Activated CD4-positive, alpha-beta T cell treated with anti-CD3 and anti-CD28 coated beads for 36 hours (primary cell): ENCODE results near the gene INSRR. TPM values are rescaled to one million over a fixed set of nuclear protein-coding genes. Genes with fewer than 3 reads are reported as not detected.

Experiments used
- ATAC-seq: fragments of 200-7000 bp; cut with Tn5 transposase; one replicate; pipeline ENCODE4 v1.10.0; 2021; ENCODE audit warnings: mild to moderate bottlenecking, moderate library complexity
- CTCF ChIA-PET: fragments of 350-600 bp; sonication (Branson Sonifier 250); formaldehyde crosslinking; loops from one replicate; lab custom pipeline; 2021; ENCODE audit warnings: antibody characterized with exemption; lab: Charles Lee
- POLR2A ChIA-PET: fragments of 350-600 bp; sonication (Branson Sonifier 250); formaldehyde crosslinking; loops from one replicate; lab custom pipeline; 2021; ENCODE audit warnings: antibody characterized with exemption, inconsistent platforms; lab: Charles Lee
- DNase-seq: peaks from one replicate; pipeline ENCODE4 v3.0.0-alpha.2; 2020
- H3K27ac Mint-ChIP-seq: one replicate; pipeline ENCODE4 v1.8.0; 2021; ENCODE audit warnings: mixed read lengths
- H3K27me3 Mint-ChIP-seq: one replicate; pipeline ENCODE4 v1.8.0; 2021; ENCODE audit warnings: mixed read lengths
- H3K36me3 Mint-ChIP-seq: one replicate; pipeline ENCODE4 v1.8.0; 2021; ENCODE audit warnings: low read depth, mixed read lengths
- H3K4me1 Mint-ChIP-seq: one replicate; pipeline ENCODE4 v1.8.0; 2021; ENCODE audit warnings: mixed read lengths
- H3K4me3 Mint-ChIP-seq: one replicate; pipeline ENCODE4 v1.8.0; 2021; ENCODE audit warnings: mild to moderate bottlenecking, moderate library complexity, mixed read lengths
- H3K9me3 Mint-ChIP-seq: one replicate; pipeline ENCODE4 v1.8.0; 2021; ENCODE audit warnings: low read depth, mixed read lengths
- intact Hi-C, 2 experiments: fragments of 100-400 bp; cut with DNase I in 1 of 2; cut with micrococcal nuclease in 1 of 2; formaldehyde crosslinking; loops; one replicate each; pipeline versions ENCODE4 v1.14.2 to v1.15.1; 2022 to 2024; cut with DNase I, micrococcal nuclease
- total RNA-seq, 2 experiments: library from RNA; stranded (reverse); gene quantifications; one replicate each; pipeline ENCODE4 v1.2.3, GENCODE V29; 2021

INSRR gene
- total RNA-seq, 2 experiments from 2014 or later = 0.14 to 0.18 TPM

DNA sequence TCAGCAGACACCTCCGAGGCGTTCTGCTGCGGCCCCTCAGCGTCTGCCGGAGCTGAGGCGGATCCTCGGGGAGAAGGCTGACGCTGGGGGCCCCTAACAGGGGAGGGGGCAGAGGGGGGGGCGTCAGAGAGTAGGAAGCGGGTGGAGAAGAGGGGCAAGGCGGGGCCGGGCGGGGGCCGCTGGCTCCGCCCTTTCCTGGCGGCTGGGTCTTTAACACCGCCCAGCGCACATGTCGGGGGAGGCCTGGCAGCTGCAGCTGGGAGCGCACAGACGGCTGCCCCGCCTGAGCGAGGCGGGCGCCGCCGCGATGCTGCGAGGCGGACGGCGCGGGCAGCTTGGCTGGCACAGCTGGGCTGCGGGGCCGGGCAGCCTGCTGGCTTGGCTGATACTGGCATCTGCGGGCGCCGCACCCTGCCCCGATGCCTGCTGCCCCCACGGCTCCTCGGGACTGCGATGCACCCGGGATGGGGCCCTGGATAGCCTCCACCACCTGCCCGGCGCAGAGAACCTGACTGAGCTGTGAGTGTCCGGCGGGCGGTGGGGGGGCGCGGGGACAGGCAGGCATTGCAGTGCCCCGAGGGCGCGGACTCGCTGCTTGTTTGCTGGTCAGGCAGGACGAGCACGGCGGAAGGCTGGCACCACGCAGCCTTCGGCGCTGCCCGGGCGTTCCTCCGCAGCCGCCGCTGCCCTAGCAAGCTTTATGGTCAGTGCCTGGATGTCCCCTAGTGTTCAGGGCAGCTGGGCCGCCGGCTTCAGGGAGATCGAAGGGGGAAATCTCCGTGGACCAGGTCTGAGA, 1.9 kb upstream of the INSRR start, which contains the start of gene NTRK1:
TSS of gene NTRK1 (plus strand) at position 238 of the 796 bp plus-strand sequence. CDS start at position 308, 70 bp downstream.
- peaks cover 29% of the 10 kb centered on the region for H3K4me1 Mint-ChIP-seq
- ChIA-PET POLR2A (interaction anchor here (0.6 to 2.0 kb wide), 5 partner anchors 45 to 158 kb away, joined by 3 to 7 read pairs (median 4); no protein-coding TSS in a partner anchor), CTCF (interaction anchor here (0.5 to 6.7 kb wide), 36 partner anchors 11 to 350 kb away, joined by 3 to 109 read pairs (median 5); partner anchors contain the start of genes ISG20L2, METTL25B, MRPL24 and PRCC)
- no peaks in the 10 kb centered on the region for H3K36me3 Mint-ChIP-seq
- intact Hi-C loops = loop anchor here (1.0 to 5.0 kb wide), 10 partner anchors 22 to 174 kb away; partner anchors contain the start of gene SH2D2A (in 1 of the 2)
- H3K4me3 Mint-ChIP-seq = peak within 1 kb of the TSS; percentile 56
- DNase-seq (peak; percentile 76), ATAC-seq (peak; percentile 63)
- no peaks in the 10 kb centered on the region for H3K9me3 Mint-ChIP-seq
- H3K27me3 Mint-ChIP-seq = peaks cover 45% of the 10 kb centered on the region
- H3K27ac Mint-ChIP-seq = no peak within 1 kb of the TSS

- intact Hi-C loops = loop anchor here (1.0 to 5.0 kb wide), 10 partner anchors 21 to 173 kb away; partner anchors contain the start of gene SH2D2A (in 1 of the 2)
- Mint-ChIP-seq H3K27ac (no peak overlapping the region), H3K27me3 (peaks cover 45% of the 10 kb centered on the region), H3K36me3 (no peaks in the 10 kb centered on the region), H3K4me1 (peaks cover 25% of the 10 kb centered on the region), H3K9me3 (no peaks in the 10 kb centered on the region), H3K4me3 (peak overlapping the region; percentile 56)
- ATAC-seq (peak; percentile 47), DNase-seq (peak; percentile 77)
- CTCF ChIA-PET = interaction anchor here (0.5 to 6.7 kb wide), 46 partner anchors 11 to 350 kb away, joined by 3 to 109 read pairs (median 5); partner anchors contain the start of genes ISG20L2, METTL25B, MRPL24 and PRCC
- POLR2A ChIA-PET = interaction anchor here (1.0 to 2.0 kb wide), 5 partner anchors 46 to 134 kb away, joined by 3 to 7 read pairs (median 4); no protein-coding TSS in a partner anchor
These were observed 1.3 kb upstream of the INSRR start for GRCh38 chr1:156860113-156860627.

DNA sequence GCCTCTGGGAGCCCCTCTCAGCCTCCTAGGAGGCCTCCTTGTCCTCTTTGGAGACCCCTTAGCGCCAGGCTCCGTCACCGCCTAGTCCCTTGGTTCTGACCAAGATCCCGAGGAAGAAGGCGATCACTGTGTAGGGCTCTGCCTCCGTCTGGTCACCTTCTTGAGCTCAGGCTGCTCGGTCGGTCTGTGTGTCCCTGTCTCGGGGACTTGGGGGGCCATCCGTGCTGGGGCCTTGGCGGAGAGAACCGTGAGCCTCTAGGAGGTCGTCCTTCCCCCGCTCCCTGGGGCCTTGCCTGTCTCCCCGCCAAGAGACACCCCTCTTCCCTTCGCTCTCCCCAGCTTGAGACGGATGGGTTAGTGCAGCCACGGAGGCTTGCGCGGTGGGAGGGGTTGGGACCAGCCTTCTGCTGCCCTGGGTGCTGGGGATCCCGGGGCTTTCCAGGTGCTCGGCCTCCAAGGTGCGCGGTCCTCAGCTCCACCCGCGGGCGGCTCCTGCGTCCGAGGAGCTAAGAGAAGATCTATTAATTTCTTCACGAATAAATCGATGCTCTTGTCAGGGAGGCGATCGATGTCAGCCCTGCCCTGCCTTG, 701 bp upstream of the INSRR start:
- peaks cover 25% of the 10 kb centered on the region for H3K4me1 Mint-ChIP-seq
- peak overlapping the region; percentile 56 for H3K4me3 Mint-ChIP-seq
- intact Hi-C loops = loop anchor here (1.0 to 5.0 kb wide), 10 partner anchors 20 to 172 kb away; partner anchors contain the start of gene SH2D2A (in 1 of the 2)
- POLR2A ChIA-PET = interaction anchor here (0.7 to 2.0 kb wide), 7 partner anchors 46 to 134 kb away, joined by 3 to 7 read pairs (median 3); no protein-coding TSS in a partner anchor
- no peak overlapping the region for H3K27ac Mint-ChIP-seq
- H3K9me3 Mint-ChIP-seq = no peaks in the 10 kb centered on the region
- peaks cover 48% of the 10 kb centered on the region for H3K27me3 Mint-ChIP-seq
- DNase-seq = peak; percentile 37
- H3K36me3 Mint-ChIP-seq = no peaks in the 10 kb centered on the region
- ATAC-seq = no peak
- CTCF ChIA-PET = interaction anchor here (0.6 to 6.7 kb wide), 42 partner anchors 11 to 297 kb away, joined by 3 to 109 read pairs (median 5); partner anchors contain the start of genes ISG20L2, METTL25B, MRPL24 and NAXE

- Mint-ChIP-seq H3K27me3 (peaks cover 42% of the 10 kb centered on the region), H3K4me3 (no peak overlapping the region), H3K36me3 (no peaks in the 10 kb centered on the region), H3K27ac (no peak overlapping the region), H3K9me3 (no peaks in the 10 kb centered on the region), H3K4me1 (peaks cover 22% of the 10 kb centered on the region)
- ChIA-PET POLR2A (interaction anchor here (0.6 to 1.3 kb wide), 2 partner anchors 36 to 59 kb away, joined by 3 read pairs; no protein-coding TSS in a partner anchor), CTCF (interaction anchor here (0.5 to 6.7 kb wide), 15 partner anchors 9 to 169 kb away, joined by 3 to 86 read pairs (median 8); partner anchors contain the start of genes ISG20L2 and METTL25B)
- intact Hi-C loops = no loop called here
- ATAC-seq (no peak), DNase-seq (no peak)
These were observed 361 bp downstream of the INSRR start for GRCh38 chr1:156858555-156858956.

DNA sequence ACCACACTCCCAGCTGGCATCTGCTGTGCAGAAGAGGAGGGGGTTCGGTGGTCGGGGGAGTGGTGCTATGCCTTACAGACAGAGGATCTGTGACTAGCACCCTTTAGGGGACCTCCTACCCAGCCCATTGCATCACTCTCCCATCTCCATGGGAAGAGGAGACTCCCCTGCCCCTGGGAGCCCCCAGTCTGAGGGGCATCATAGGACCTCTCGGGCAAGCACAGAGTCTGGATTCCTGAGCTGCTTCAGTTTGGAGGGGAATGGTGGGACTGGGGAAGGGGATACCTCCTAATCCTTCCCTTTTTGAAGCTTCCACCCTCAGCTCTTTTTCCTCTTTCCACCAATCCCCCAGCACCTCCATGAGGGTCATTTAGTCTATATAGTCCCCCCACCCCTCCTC, 1.4 kb downstream of the INSRR start:
- intact Hi-C loops = no loop called here
- H3K4me3 Mint-ChIP-seq = no peak overlapping the region
- POLR2A ChIA-PET = interaction anchor here (0.7 kb wide), 1 partner anchor 110 kb away, joined by 3 read pairs; no protein-coding TSS in a partner anchor
- H3K4me1 Mint-ChIP-seq = peaks cover 12% of the 10 kb centered on the region
- no peaks in the 10 kb centered on the region for H3K36me3 Mint-ChIP-seq
- H3K27ac Mint-ChIP-seq = no peak overlapping the region
- DNase-seq (no peak), ATAC-seq (no peak)
- no peaks in the 10 kb centered on the region for H3K9me3 Mint-ChIP-seq
- H3K27me3 Mint-ChIP-seq = peaks cover 36% of the 10 kb centered on the region
- CTCF ChIA-PET = interaction anchor here (0.6 to 6.7 kb wide), 9 partner anchors 8 to 455 kb away, joined by 3 to 86 read pairs (median 4); partner anchors contain the start of genes ISG20L2 and METTL25B

DNA sequence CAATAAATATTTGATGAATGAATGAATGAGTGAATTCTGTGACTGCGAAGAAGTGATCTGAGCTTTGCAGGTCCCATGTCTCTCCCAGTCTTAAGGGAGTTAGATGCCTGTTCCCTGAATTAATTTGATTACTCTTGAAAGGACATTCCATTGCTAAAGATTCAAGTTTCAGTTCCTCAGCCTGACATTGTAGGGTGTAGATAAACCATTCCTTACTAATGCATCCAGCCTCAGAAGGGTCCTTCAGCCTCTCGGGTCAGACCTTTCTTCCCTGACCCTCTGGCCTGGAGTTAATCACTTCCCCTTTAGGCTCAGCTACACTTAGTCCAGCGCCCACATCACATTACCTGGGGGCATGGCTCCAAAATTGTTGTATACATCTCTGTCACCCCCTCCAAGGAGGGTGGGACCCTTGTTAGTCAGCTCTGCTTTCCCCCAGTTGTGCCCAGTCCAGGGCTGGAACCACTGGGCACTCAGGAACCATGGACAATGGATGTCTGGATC, 2.6 kb downstream of the INSRR start:
- POLR2A ChIA-PET = no interaction called here
- intact Hi-C loops = no loop called here
- no peaks in the 10 kb centered on the region for H3K36me3 Mint-ChIP-seq

GRCh38 chr1:156854634-156855033, 4.3 kb downstream of the INSRR start:
- Mint-ChIP-seq H3K36me3 (no peaks in the 10 kb centered on the region), H3K27me3 (peaks cover 20% of the 10 kb centered on the region), H3K9me3 (no peaks in the 10 kb centered on the region), H3K4me1 (peaks cover 1% of the 10 kb centered on the region), H3K27ac (no peak overlapping the region), H3K4me3 (no peak overlapping the region)
- intact Hi-C loops = no loop called here
- ChIA-PET POLR2A (no interaction called here), CTCF (interaction anchor here (0.6 to 1.3 kb wide), 4 partner anchors 16 to 135 kb away, joined by 3 to 5 read pairs (median 4); no protein-coding TSS in a partner anchor)
- DNase-seq (no peak), ATAC-seq (no peak)

More for the DNA sequence above, 2.6 kb downstream of the INSRR start:
- Mint-ChIP-seq H3K4me1 (peaks cover 6% of the 10 kb centered on the region), H3K4me3 (no peak overlapping the region), H3K27ac (no peak overlapping the region), H3K9me3 (no peaks in the 10 kb centered on the region), H3K27me3 (peaks cover 26% of the 10 kb centered on the region)
- DNase-seq = no peak
- CTCF ChIA-PET = interaction anchor here (0.7 to 3.1 kb wide), 6 partner anchors 15 to 230 kb away, joined by 3 to 20 read pairs (median 3); no protein-coding TSS in a partner anchor
- ATAC-seq = no peak

DNA sequence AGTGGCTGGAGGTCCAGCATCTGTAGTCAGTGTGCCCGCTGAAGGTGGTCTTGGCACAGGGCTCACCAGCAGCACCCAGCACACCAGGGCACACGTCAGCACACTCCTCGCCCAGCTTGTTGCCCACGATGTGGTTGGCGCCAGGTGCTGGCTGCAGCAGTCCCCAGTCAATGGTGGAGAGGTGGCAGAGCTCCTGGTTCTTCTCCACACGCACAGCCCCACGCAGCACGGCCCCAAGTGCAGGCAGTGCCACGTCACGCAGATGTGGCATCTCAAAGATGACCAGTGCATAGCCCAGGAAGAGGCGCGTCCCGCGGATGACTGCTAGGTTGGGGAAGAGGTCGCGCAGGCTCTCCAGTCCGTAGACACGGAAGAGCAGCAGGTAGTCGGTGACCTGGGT, 5.2 kb downstream of the INSRR start:
- ChIA-PET CTCF (interaction anchor here (0.5 to 2.2 kb wide), 4 partner anchors 8 to 169 kb away, joined by 3 to 10 read pairs (median 4); no protein-coding TSS in a partner anchor), POLR2A (no interaction called here)
- peaks cover 5% of the 10 kb centered on the region for H3K4me1 Mint-ChIP-seq
- H3K36me3 Mint-ChIP-seq = no peaks in the 10 kb centered on the region
- ATAC-seq = no peak
- no peak overlapping the region for H3K27ac Mint-ChIP-seq
- H3K27me3 Mint-ChIP-seq = peaks cover 18% of the 10 kb centered on the region
- DNase-seq = no peak
- no peaks in the 10 kb centered on the region for H3K9me3 Mint-ChIP-seq
- H3K4me3 Mint-ChIP-seq = no peak overlapping the region
- intact Hi-C loops = no loop called here

GRCh38 chr1:156852418-156852874, 6.5 kb downstream of the INSRR start:
- POLR2A ChIA-PET = no interaction called here
- ATAC-seq = no peak

DNA sequence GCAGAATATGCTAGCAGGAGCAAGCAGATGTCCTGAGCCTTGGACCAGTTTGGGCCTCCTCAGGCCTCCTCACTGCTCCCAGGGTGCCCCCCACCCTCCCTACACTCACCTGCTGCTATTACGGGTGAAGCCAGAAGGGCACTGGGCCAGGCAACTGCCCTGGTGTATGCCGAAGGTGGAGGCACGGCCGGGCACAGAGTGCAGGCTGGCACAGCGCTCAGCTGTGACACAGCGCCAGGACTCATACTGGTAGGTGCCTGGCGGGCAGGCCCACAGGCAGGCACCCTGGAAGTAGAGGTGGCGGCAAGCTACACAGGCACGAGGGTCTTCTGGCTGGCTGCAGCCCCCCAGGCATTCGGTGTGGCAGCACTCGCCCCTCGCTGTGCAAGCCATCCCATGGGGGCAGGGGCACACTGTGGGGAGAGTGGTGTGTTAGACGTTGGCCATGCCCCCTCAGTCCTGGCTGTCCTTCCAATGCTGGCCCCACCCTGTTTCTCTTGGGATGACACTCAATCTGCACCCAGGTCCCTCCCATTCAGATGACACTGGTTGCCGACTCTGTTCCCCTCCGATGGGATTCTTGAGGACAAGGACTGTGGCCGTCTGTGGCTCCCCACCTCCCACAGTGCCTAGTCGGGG, 7.0 kb downstream of the INSRR start:
- no peak overlapping the region for H3K27ac Mint-ChIP-seq
- intact Hi-C loops = no loop called here
- no peak for ATAC-seq
- H3K27me3 Mint-ChIP-seq = peaks cover 12% of the 10 kb centered on the region
- ChIA-PET POLR2A (no interaction called here), CTCF (interaction anchor here (1.0 to 2.2 kb wide), 3 partner anchors 13 to 126 kb away, joined by 3 to 10 read pairs (median 8); no protein-coding TSS in a partner anchor)
- peaks cover 13% of the 10 kb centered on the region for H3K4me1 Mint-ChIP-seq
- DNase-seq = no peak
- no peak overlapping the region for H3K4me3 Mint-ChIP-seq
- H3K36me3 Mint-ChIP-seq = no peaks in the 10 kb centered on the region
- no peaks in the 10 kb centered on the region for H3K9me3 Mint-ChIP-seq

More at GRCh38 chr1:156852418-156852874, 6.5 kb downstream of the INSRR start:
- no peaks in the 10 kb centered on the region for H3K9me3 Mint-ChIP-seq
- peaks cover 7% of the 10 kb centered on the region for H3K27me3 Mint-ChIP-seq
- no peaks in the 10 kb centered on the region for H3K36me3 Mint-ChIP-seq
- CTCF ChIA-PET = interaction anchor here (1.0 to 2.2 kb wide), 4 partner anchors 9 to 126 kb away, joined by 3 to 10 read pairs (median 6); no protein-coding TSS in a partner anchor
- H3K4me1 Mint-ChIP-seq = peaks cover 13% of the 10 kb centered on the region
- no peak for DNase-seq
- H3K27ac Mint-ChIP-seq = no peak overlapping the region
- intact Hi-C loops = no loop called here
- H3K4me3 Mint-ChIP-seq = no peak overlapping the region
